SK-N-MC (cell line): ENCODE measurements around the gene TTC1.
A peak's percentile ranks its signal among the peaks of the same experiment; 100 is the strongest.

ENCODE experiments used
- DNase-seq: peaks from one replicate; pipeline ENCODE4 v3.0.0-alpha.2; 2011; ENCODE audit warnings: low read depth, low spot score
- H3K27ac ChIP-seq: fragments of 200-600 bp; sonication (generic); 2 replicates; pipeline ENCODE4 v1.5.1; 2016; ENCODE audit warnings: mixed run types
- H3K36me3 ChIP-seq: fragments of 200-600 bp; sonication (generic); 2 replicates; pipeline ENCODE4 v1.6.1; 2017; ENCODE audit warnings: antibody characterized with exemption, low read length, mixed read lengths; ENCODE audit not compliant: insufficient read depth
- H3K4me3 ChIP-seq: fragments of 200-600 bp; sonication (generic); 2 replicates; pipeline ENCODE4 v1.5.1; 2016
- H3K9ac ChIP-seq: fragments of 200-600 bp; sonication (generic); 2 replicates; pipeline ENCODE4 v1.8.0; 2017; ENCODE audit warnings: mixed run types, mixed read lengths; ENCODE audit not compliant: insufficient read length
- H3K9me3 ChIP-seq: fragments of 200-600 bp; sonication (generic); 2 replicates; pipeline ENCODE4 v1.6.1; 2017; ENCODE audit warnings: low read depth, mild to moderate bottlenecking, antibody characterized with exemption, low read length, moderate library complexity, mixed read lengths
- EZH2 ChIP-seq: fragments of 200-600 bp; sonication (generic); IDR thresholded peaks from one replicate; pipeline ENCODE4 v1.6.1; 2017; ENCODE audit warnings: antibody characterized with exemption
- FOXP2 ChIP-seq: optimal IDR thresholded peaks from 2 replicates; pipeline ENCODE3; 2011; ENCODE audit warnings: mild to moderate bottlenecking, moderate library complexity; ENCODE audit not compliant: insufficient read depth; ENCODE audit errors: extremely low read length, control extremely low read depth
- POLR2AphosphoS5 ChIP-seq: IDR thresholded peaks from 2 replicates; pipeline ENCODE4 v1.6.1; 2012; ENCODE audit warnings: mild to moderate bottlenecking, low read depth, low read length, borderline replicate concordance

The TTC1 gene

DNA sequence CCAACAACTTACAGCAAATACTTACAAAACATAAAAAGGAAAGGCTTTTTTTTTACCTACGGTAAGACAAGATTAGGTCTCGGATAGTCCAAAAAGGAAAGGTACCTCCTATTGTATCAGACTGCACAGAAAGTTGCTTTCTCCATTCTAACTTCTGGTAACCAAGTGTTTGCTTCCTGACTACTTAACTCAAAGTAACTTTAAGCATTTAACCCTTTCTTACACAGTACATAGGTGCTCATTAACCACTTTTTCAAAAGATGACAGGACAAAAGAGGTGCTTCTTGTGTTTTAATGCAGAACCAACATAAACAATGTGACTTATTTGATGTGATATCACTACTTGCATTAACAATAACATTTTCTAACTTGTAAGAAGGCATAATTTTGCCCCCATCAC is 87.2 kb downstream of the TTC1 start:
- TF ChIP-seq POLR2AphosphoS5 (no peak), FOXP2 (no peak), EZH2 (no peak)
- H3K36me3 ChIP-seq: peaks cover 30% of the 10 kb centered on the region
- H3K9ac ChIP-seq: no peak overlapping the region
- H3K9me3 ChIP-seq: no peaks in the 10 kb centered on the region
- DNase-seq: no peak
- H3K27ac ChIP-seq: no peak overlapping the region
- H3K4me3 ChIP-seq: no peak overlapping the region

DNA sequence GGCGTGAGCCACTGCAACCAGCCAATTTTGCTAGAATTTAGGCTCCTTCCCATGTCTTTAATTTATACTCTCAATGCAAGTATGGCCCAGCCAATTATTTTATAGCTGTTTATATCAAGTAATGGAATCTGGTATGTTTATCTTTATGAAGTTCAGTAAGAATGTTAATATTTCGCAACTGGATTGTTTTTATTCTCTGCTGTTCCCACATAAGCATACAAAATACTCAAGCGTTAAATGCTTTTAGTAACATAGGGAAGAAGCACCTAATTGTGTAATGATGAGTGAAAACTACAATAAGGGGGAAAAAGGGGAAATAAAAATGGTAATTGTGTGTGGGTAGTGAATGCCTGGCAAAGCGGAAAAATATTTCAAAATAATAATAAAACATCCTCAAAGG is 89.1 kb downstream of the TTC1 start:
- H3K4me3 ChIP-seq: no peak overlapping the region
- DNase-seq: no peak
- no peak overlapping the region for H3K9ac ChIP-seq
- no peaks in the 10 kb centered on the region for H3K9me3 ChIP-seq
- peaks cover 19% of the 10 kb centered on the region for H3K36me3 ChIP-seq
- no peak overlapping the region for H3K27ac ChIP-seq
- TF ChIP-seq POLR2AphosphoS5 (no peak), EZH2 (no peak)

DNA sequence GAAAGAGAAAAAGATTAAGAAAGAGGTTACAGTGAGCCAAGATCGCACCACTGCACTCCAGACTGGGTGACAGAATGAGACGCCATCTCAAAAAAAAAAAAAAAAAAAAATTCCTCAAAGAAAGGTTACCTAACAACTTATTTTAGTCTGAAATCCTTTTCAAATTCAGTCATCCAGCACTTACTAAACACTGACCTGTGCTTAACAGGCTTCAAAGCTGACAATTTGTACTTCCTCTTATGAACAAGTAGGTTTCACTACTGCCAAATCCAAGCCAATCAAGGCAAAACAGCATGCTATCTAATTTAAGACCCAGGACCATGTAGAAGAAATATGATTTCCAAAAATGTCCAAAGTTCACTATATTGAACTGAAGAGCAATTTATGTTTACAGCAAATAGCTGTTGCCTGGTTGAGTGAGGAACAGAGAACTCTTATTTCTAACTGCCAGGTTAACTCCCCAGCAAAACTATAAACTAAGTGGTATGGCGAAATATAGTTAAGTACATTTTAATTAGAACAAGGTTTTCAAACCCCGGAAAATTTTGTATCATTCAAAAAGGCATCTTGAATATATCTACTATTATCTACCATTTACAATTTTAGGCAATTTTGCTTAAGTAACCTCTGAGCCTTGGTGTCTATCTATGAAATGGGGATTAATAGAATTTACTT is 96.9 kb downstream of the TTC1 start:
- Histone ChIP-seq H3K27ac (peak overlapping the region; percentile 61), H3K9ac (no peak overlapping the region), H3K9me3 (no peaks in the 10 kb centered on the region), H3K4me3 (0 out of 2 replicates have a peak overlapping the region, but pooled peaks have one; percentile 30), H3K36me3 (peaks cover 17% of the 10 kb centered on the region)
- no peak for TF ChIP-seq POLR2AphosphoS5
- TF ChIP-seq FOXP2: no peak
- no peak for DNase-seq

- no peak for DNase-seq
- H3K27ac ChIP-seq: no peak overlapping the region
Observed at GRCh38 chr5:160108124-160108523, 99.2 kb downstream of the TTC1 start.

More at GRCh38 chr5:160108124-160108523, 99.2 kb downstream of the TTC1 start:
- TF ChIP-seq FOXP2 (no peak), EZH2 (no peak), POLR2AphosphoS5 (no peak)
- Histone ChIP-seq H3K36me3 (peaks cover 31% of the 10 kb centered on the region), H3K4me3 (no peak overlapping the region), H3K9ac (no peak overlapping the region), H3K9me3 (no peaks in the 10 kb centered on the region)
